ENCODE data around the gene ATMIN. TPM values are rescaled to one million over a fixed set of nuclear protein-coding genes. Genes with fewer than 3 reads are reported as not detected.

ATMIN gene
- polyA plus RNA-seq, 1 of the 3 experiments (the other 2 are of a cell fraction): 15.3 TPM

DNA sequence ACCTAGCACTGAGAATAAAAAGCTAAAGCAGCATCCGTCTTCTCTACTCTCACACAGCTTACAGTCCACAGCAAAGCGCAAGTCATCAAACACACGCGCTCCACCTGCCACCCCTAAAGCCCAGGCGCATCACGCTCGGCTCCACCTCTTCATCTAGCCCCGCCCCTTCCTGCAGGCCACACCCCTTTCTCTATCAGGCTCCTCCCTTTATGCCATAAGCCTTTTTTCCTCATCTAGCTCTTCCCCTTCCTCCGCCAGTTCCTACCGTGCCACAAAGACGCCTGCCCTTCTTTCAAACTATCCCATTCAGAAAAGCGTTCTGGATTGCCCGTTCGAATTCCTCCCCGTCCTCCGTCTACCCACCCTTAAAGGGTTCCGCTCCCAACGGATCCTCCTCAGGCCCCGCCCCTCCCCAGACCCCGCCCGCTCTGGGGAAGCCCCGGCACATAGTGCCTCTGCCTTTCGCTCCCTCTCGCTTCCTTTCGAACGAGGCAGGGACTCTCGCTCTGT is 41.0 kb downstream of the ATMIN start (continued):
- TF ChIP-seq NRF1 (IDR thresholded peaks at IDR 0.05; ENCODE audit: low read depth, low read length) (peak; percentile 27; the same call in 1 of the 2 replicates), FOXJ3 (CRISPR knock-in tag; IDR thresholded peaks at IDR 0.05) (no peak)
- TF ChIP-seq, protein P1, sequence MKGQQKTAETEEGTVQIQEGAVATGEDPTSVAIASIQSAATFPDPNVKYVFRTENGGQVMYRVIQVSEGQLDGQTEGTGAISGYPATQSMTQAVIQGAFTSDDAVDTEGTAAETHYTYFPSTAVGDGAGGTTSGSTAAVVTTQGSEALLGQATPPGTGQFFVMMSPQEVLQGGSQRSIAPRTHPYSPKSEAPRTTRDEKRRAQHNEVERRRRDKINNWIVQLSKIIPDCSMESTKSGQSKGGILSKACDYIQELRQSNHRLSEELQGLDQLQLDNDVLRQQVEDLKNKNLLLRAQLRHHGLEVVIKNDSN (IDR thresholded peaks at IDR 0.05; ENCODE audit: borderline replicate concordance, low read depth): no peak
- TF ChIP-seq, protein P2, sequence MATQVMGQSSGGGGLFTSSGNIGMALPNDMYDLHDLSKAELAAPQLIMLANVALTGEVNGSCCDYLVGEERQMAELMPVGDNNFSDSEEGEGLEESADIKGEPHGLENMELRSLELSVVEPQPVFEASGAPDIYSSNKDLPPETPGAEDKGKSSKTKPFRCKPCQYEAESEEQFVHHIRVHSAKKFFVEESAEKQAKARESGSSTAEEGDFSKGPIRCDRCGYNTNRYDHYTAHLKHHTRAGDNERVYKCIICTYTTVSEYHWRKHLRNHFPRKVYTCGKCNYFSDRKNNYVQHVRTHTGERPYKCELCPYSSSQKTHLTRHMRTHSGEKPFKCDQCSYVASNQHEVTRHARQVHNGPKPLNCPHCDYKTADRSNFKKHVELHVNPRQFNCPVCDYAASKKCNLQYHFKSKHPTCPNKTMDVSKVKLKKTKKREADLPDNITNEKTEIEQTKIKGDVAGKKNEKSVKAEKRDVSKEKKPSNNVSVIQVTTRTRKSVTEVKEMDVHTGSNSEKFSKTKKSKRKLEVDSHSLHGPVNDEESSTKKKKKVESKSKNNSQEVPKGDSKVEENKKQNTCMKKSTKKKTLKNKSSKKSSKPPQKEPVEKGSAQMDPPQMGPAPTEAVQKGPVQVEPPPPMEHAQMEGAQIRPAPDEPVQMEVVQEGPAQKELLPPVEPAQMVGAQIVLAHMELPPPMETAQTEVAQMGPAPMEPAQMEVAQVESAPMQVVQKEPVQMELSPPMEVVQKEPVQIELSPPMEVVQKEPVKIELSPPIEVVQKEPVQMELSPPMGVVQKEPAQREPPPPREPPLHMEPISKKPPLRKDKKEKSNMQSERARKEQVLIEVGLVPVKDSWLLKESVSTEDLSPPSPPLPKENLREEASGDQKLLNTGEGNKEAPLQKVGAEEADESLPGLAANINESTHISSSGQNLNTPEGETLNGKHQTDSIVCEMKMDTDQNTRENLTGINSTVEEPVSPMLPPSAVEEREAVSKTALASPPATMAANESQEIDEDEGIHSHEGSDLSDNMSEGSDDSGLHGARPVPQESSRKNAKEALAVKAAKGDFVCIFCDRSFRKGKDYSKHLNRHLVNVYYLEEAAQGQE (IDR thresholded peaks at IDR 0.05; ENCODE audit: low read depth, low read length): no peak

DNA sequence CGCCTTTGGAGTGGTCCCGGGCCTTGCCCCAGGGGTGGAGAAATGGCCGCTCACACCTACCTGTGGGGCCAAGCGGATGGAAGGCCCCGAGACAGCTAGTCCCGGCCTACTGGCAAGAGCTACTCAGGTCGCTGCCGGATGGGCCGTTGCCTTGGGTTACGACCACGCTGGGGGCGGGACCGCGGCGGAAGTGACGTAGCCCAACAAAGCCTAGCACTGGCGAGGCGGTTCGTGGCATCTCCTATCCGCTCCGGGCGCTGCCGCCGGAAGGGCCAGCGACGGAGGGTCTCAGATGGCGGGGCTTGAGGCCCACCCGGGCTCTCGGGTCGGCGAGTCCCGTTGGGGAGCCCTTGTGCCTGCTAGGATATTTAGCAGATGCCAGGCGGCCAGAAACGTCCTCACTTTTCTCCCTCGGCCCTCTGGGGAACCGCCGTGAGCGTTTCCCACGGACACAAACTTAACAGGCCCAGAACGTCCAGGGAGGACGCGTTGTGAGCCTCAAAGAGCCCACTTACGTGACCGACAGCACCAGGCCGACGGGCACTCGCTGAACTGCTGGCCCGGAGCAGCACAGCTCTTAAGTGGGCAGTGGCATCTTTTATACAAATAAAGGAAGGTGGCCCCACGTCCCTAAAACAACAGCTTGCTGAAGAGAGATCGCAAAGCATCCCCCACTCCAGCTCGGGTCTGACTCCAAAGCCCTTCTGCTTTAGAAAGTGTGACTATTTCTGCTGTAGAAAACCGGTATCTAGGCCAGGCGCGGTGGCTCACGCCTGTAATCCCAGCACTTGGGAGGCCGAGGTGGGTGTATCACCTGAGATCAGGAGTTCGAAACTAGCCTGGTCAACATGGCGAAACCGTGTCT is 41.7 kb downstream of the ATMIN start, which contains the start of gene C16orf46:
C16orf46 (minus strand) TSS at position 163 of the 865 bp plus-strand sequence. CDS start 13,283 bp downstream, outside the sequence.
- CTCF ChIA-PET: interaction anchor here (0.8 to 1.5 kb wide), 4 partner anchors 41 to 112 kb away, joined by 3 to 7 read pairs (median 6); partner anchors contain the start of gene ATMIN
- Histone ChIP-seq H4K20me1 (ENCODE audit: insufficient read depth) (no peaks in the 10 kb centered on the region), H3K36me3 (replicated peaks in 1 of 2; ENCODE audit: control insufficient read depth in 1 of 2, insufficient read depth in 2 of 2, low read length in 1 of 2) (peaks cover 0 to 5% of the 10 kb centered on the region in 2 experiments), H3K27me3 (ENCODE audit: insufficient read depth) (no peaks in the 10 kb centered on the region), H3F3A (replicated peaks; ENCODE audit: insufficient read depth) (peaks cover 8% of the 10 kb centered on the region), H3K27ac (ENCODE audit: low read depth in 2 of 2, low read length in 1 of 2) (peak within 1 kb of the TSS; percentile 91 to 93), H3K4me2 (peak within 1 kb of the TSS; percentile 87), H3K79me2 (ENCODE audit: insufficient read depth) (no peaks in the 10 kb centered on the region), H3K9ac (peak within 1 kb of the TSS; percentile 92), H2AFZ (ENCODE audit: low read depth) (peak within 1 kb of the TSS; percentile 91), H3K4me1 (ENCODE audit: control insufficient read depth in 1 of 2, insufficient read depth in 2 of 2, low read depth in 1 of 2, low read length in 1 of 2) (peaks cover 0 to 8% of the 10 kb centered on the region in 2 experiments; a peak in 1 of 4 replicates), H3K9me3 (no peaks in the 10 kb centered on the region), H3K9me2 (no peaks in the 10 kb centered on the region), H3K4me3 (ENCODE audit: low read depth in 2 of 2, low read length in 1 of 2) (peak within 1 kb of the TSS; percentile 71 to 90)
- WGBS (ENCODE audit: low lambda C conversion rate): 31% methylated on average over 31 of the region's 59 CpGs
- POLR2A ChIA-PET: interaction anchor here (0.7 to 1.3 kb wide), 6 partner anchors 42 to 340 kb away, joined by 3 to 5 read pairs (median 3); partner anchors contain the start of gene ATMIN
- peak; percentile 96 for DNase-seq
- TF ChIP-seq, protein P3, sequence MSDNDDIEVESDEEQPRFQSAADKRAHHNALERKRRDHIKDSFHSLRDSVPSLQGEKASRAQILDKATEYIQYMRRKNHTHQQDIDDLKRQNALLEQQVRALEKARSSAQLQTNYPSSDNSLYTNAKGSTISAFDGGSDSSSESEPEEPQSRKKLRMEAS (IDR thresholded peaks at IDR 0.05; ENCODE audit: low read depth): peak; percentile 89
- TF ChIP-seq POLR2AphosphoS5 (IDR thresholded peaks at IDR 0.05; ENCODE audit: low read depth, low read length) (peak; percentile 85), CHD2 (IDR thresholded peaks at IDR 0.05; ENCODE audit: low read length, partially characterized antibody) (peak; percentile 33), TAF1 (IDR thresholded peaks at IDR 0.05; ENCODE audit: borderline replicate concordance, low read depth, low read length) (peak; percentile 47; the same call in 1 of the 2 replicates), GABPA (IDR thresholded peaks at IDR 0.05; ENCODE audit: low read depth) (peak; percentile 86), ELF1 (IDR thresholded peaks at IDR 0.05) (peak; percentile 58), RXRA (IDR thresholded peaks at IDR 0.05; ENCODE audit: borderline replicate concordance, low read depth) (no peak), FOSL2 (IDR thresholded peaks at IDR 0.05; ENCODE audit: borderline replicate concordance, low read depth) (0 out of 2 replicates have a peak, but pooled peaks have one; percentile 2), FOXJ3 (CRISPR knock-in tag; IDR thresholded peaks at IDR 0.05) (peak; percentile 14; the same call in 1 of the 2 replicates), MXI1 (IDR thresholded peaks at IDR 0.05; ENCODE audit: low read depth, low read length) (peak; percentile 82), SIN3A (IDR thresholded peaks at IDR 0.05; ENCODE audit: borderline replicate concordance, low read depth, low read length) (peak; percentile 73; the same call in 1 of the 2 replicates), RAD21 (IDR thresholded peaks at IDR 0.05; ENCODE audit: low read length) (no peak)
- TF ChIP-seq, protein P2 (IDR thresholded peaks at IDR 0.05; ENCODE audit: low read depth, low read length): peak; percentile 16; the same call in 1 of the 2 replicates
- TF ChIP-seq, protein P4, sequence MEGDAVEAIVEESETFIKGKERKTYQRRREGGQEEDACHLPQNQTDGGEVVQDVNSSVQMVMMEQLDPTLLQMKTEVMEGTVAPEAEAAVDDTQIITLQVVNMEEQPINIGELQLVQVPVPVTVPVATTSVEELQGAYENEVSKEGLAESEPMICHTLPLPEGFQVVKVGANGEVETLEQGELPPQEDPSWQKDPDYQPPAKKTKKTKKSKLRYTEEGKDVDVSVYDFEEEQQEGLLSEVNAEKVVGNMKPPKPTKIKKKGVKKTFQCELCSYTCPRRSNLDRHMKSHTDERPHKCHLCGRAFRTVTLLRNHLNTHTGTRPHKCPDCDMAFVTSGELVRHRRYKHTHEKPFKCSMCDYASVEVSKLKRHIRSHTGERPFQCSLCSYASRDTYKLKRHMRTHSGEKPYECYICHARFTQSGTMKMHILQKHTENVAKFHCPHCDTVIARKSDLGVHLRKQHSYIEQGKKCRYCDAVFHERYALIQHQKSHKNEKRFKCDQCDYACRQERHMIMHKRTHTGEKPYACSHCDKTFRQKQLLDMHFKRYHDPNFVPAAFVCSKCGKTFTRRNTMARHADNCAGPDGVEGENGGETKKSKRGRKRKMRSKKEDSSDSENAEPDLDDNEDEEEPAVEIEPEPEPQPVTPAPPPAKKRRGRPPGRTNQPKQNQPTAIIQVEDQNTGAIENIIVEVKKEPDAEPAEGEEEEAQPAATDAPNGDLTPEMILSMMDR (IDR thresholded peaks at IDR 0.05): no peak

All from SK-N-SH (cell line).